ENCODE results near the gene IRS1.

Gene IRS1

GRCh38 chr2:226684563-226684959 lies 115.1 kb downstream of the IRS1 start:
- ChIA-PET POLR2A (no interaction called here), CTCF (no interaction called here)
- DNase-seq (ENCODE audit: extremely low spot score) = no peak
- no peak for TF ChIP-seq CTCF (IDR thresholded peaks at IDR 0.05; ENCODE audit: control extremely low read depth, extremely low read depth, low read depth, missing control alignments)

GRCh38 chr2:226683944-226684562 lies 115.6 kb downstream of the IRS1 start:
- no peak for DNase-seq (ENCODE audit: extremely low spot score)
- ChIA-PET CTCF (no interaction called here), POLR2A (no interaction called here)
- TF ChIP-seq CTCF (IDR thresholded peaks at IDR 0.05; ENCODE audit: control extremely low read depth, extremely low read depth, low read depth, missing control alignments) = no peak

GRCh38 chr2:226683196-226683595 lies 116.4 kb downstream of the IRS1 start:
- no peak for DNase-seq (ENCODE audit: extremely low spot score)
- ChIA-PET CTCF (no interaction called here), POLR2A (no interaction called here)
- TF ChIP-seq CTCF (IDR thresholded peaks at IDR 0.05; ENCODE audit: control extremely low read depth, extremely low read depth, low read depth, missing control alignments) = no peak

Data from GM10248 (cell line).